Muscle of leg (tissue), 11 donors: ENCODE results near the gene SIK2. TPM values are rescaled to one million over a fixed set of nuclear protein-coding genes. Genes with fewer than 3 reads are reported as not detected.

Experiments
- DNase-seq: peaks from one replicate; pipeline ENCODE4 v3.0.0; 2013
- H3K27ac ChIP-seq: one replicate; pipeline ENCODE4 v1.5.1; 2013; ENCODE audit warnings: mild to moderate bottlenecking, low read length, control low read depth
- H3K27me3 ChIP-seq: one replicate; pipeline ENCODE4 v1.6.1; 2013; ENCODE audit warnings: low read length; ENCODE audit not compliant: control insufficient read depth, insufficient read depth
- H3K36me3 ChIP-seq: one replicate; pipeline ENCODE4 v1.6.1; 2013; ENCODE audit warnings: low read length; ENCODE audit not compliant: control insufficient read depth, insufficient read depth
- H3K4me1 ChIP-seq: one replicate; pipeline ENCODE4 v1.6.1; 2013; ENCODE audit warnings: low read length; ENCODE audit not compliant: control insufficient read depth, insufficient read depth
- H3K4me3 ChIP-seq: one replicate; pipeline ENCODE4 v1.5.1; 2013; ENCODE audit warnings: low read length, control low read depth
- H3K9me3 ChIP-seq: replicated peaks from 2 replicates; pipeline ENCODE4 v1.6.1; 2013; ENCODE audit warnings: low read depth, low read length; ENCODE audit not compliant: control insufficient read depth
- WGBS: methylation state at CpG from one replicate; pipeline ENCODE4 v1.1.5; 2013; ENCODE audit warnings: missing lambda C conversion rate; ENCODE audit not compliant: insufficient coverage; 5-methylcytosine and 5-hydroxymethylcytosine counted together
- polyA plus RNA-seq, 8 donors: library from polyadenylated mRNA; unstranded; fragments of 120-200 nt; gene quantifications; one replicate each; pipeline versions ENCODE4 v1.2.1 to v1.2.3, GENCODE V29; 2013; ENCODE audit warnings: inconsistent platforms in 1 of 8, low replicate concordance in 1 of 8; ENCODE audit not compliant: insufficient read length in 8 of 8, insufficient read depth in 1 of 8
- total RNA-seq: library from RNA; stranded (reverse); fragments of 120-200 nt; gene quantifications from one replicate; pipeline ENCODE4 v1.2.4, GENCODE V29; 2013

SIK2 gene
- total and polyA plus RNA-seq, 9 donors: 14.9 to 27.4 (median 23.2) TPM

DNA sequence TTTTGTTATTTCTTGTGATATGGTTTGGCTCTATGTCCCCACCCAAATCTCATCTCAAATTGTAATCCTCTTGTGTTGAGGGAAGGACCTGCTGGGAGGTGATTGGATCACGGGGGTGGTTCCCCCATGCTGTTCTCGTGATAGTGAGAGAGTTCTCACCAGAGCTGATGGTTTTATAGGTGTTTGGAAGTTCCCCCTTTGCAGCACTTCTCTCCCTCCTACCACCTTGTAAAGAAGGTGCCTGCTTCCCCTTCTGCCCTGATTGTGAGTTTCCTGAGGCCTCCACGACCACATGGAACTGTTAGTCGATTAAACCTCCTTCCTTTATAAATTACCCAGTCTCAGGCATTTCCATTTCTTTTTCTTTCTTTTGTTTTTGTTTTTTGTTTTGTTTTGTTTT is 24.4 kb upstream of the SIK2 start:
- WGBS: 40% methylated on average over 1 of the region's 4 CpGs
- Histone ChIP-seq H3K27me3 (no peaks in the 10 kb centered on the region), H3K4me1 (peaks cover 5% of the 10 kb centered on the region), H3K36me3 (no peaks in the 10 kb centered on the region), H3K4me3 (no peak overlapping the region), H3K27ac (no peak overlapping the region), H3K9me3 (no peaks in the 10 kb centered on the region)
- no peak for DNase-seq

DNA sequence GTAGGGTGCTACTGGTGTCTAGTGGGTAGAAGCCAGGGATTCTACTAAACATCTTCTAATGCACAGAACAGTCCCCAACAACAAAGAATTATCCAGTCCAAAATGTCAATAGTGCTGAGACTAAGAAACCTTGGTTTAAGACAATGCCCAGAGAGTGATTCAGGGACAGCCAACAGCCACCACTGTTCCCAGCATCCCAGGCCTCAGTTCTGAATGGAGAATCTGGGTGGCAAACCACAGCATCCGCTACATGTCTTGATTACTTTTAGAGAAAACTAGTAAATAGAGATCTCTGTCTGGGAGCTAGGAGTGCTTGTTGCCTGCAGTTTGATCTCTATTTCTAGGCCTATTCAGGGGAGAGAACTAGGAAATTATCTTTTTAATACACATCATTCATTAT is 20.9 kb upstream of the SIK2 start:
- Histone ChIP-seq H3K4me1 (no peaks in the 10 kb centered on the region), H3K9me3 (no peaks in the 10 kb centered on the region), H3K27ac (no peak overlapping the region), H3K4me3 (no peak overlapping the region), H3K27me3 (no peaks in the 10 kb centered on the region), H3K36me3 (no peaks in the 10 kb centered on the region)
- whole genome bisulfite sequencing: no CpG with 5 or more reads among the region's 1 CpG
- no peak for DNase-seq

- no peaks in the 10 kb centered on the region for H3K36me3 ChIP-seq
- H3K4me1 ChIP-seq: no peaks in the 10 kb centered on the region
- DNase-seq: no peak
- no peak overlapping the region for H3K4me3 ChIP-seq
- H3K27ac ChIP-seq: no peak overlapping the region
- H3K27me3 ChIP-seq: no peaks in the 10 kb centered on the region
- no peaks in the 10 kb centered on the region for H3K9me3 ChIP-seq
These were observed 20.1 kb upstream of the SIK2 start for GRCh38 chr11:111582163-111582562.

- Histone ChIP-seq H3K27me3 (no peaks in the 10 kb centered on the region), H3K9me3 (no peaks in the 10 kb centered on the region), H3K36me3 (no peaks in the 10 kb centered on the region), H3K4me1 (no peaks in the 10 kb centered on the region), H3K27ac (no peak overlapping the region), H3K4me3 (no peak overlapping the region)
- DNase-seq: no peak
- no CpG with 5 or more reads among the region's 4 CpGs for WGBS
These were observed 19.4 kb upstream of the SIK2 start for GRCh38 chr11:111582881-111583280.

- DNase-seq: no peak
- Histone ChIP-seq H3K27ac (no peak overlapping the region), H3K4me1 (no peaks in the 10 kb centered on the region), H3K4me3 (no peak overlapping the region), H3K36me3 (no peaks in the 10 kb centered on the region), H3K27me3 (no peaks in the 10 kb centered on the region), H3K9me3 (no peaks in the 10 kb centered on the region)
- no CpG with 5 or more reads among the region's 2 CpGs for WGBS
These were observed 16.9 kb upstream of the SIK2 start for GRCh38 chr11:111585371-111585770.

DNA sequence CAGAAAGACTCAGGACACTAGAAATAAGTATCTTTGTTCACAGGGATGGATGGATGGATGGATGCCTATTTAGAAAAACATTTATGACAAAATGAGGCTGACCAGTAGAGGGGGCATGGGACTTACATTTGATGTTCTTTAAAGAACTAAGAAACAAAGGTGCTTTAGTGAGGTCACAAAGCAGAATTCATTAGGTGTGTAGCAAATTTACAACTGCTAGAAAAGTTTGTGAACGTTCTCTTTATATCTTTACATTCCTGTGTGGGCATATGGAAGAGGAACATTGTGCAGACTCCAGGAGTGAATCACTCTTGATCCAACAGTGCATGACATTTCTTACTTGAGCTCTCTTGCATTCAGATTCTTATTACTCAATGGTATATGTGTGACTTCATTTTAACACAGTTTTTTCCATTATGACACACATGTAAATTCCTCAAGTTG is 15.8 kb upstream of the SIK2 start:
- Histone ChIP-seq H3K27ac (no peak overlapping the region), H3K27me3 (peaks cover 2% of the 10 kb centered on the region), H3K9me3 (no peaks in the 10 kb centered on the region), H3K36me3 (no peaks in the 10 kb centered on the region), H3K4me1 (no peaks in the 10 kb centered on the region), H3K4me3 (no peak overlapping the region)
- no CpG with 5 or more reads among the region's 1 CpG for WGBS
- DNase-seq: peak; percentile 71

DNA sequence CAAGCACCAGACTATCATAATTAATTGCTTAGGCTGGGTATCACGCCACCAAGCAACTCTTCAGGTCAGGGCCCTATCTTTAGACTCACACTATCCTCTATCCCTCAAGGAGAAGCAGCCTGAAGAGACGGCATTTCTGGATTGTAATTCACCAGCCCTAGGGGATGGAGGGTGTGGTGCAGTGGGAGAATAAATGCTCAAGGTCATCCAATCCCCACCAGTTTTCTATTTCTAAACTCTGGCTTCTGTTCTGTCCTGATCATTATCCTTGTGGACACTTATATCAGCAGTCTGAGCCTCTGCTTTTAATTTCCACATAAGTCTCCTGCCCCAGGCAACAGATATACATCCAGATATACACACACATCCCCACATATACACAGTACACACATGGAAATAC is 13.1 kb upstream of the SIK2 start:
- H3K27ac ChIP-seq: no peak overlapping the region
- no peak for DNase-seq
- H3K4me3 ChIP-seq: no peak overlapping the region
- H3K27me3 ChIP-seq: peaks cover 2% of the 10 kb centered on the region
- WGBS: no CpG with 5 or more reads among the region's 2 CpGs
- H3K4me1 ChIP-seq: no peaks in the 10 kb centered on the region
- no peaks in the 10 kb centered on the region for H3K9me3 ChIP-seq
- H3K36me3 ChIP-seq: no peaks in the 10 kb centered on the region

GRCh38 chr11:111589886-111590499 is 12.3 kb upstream of the SIK2 start:
- peaks cover 2% of the 10 kb centered on the region for H3K27me3 ChIP-seq
- no peak overlapping the region for H3K27ac ChIP-seq
- H3K4me1 ChIP-seq: no peaks in the 10 kb centered on the region
- no CpG with 5 or more reads among the region's 5 CpGs for WGBS
- H3K4me3 ChIP-seq: no peak overlapping the region
- no peaks in the 10 kb centered on the region for H3K9me3 ChIP-seq
- no peaks in the 10 kb centered on the region for H3K36me3 ChIP-seq
- peak; percentile 61 for DNase-seq

DNA sequence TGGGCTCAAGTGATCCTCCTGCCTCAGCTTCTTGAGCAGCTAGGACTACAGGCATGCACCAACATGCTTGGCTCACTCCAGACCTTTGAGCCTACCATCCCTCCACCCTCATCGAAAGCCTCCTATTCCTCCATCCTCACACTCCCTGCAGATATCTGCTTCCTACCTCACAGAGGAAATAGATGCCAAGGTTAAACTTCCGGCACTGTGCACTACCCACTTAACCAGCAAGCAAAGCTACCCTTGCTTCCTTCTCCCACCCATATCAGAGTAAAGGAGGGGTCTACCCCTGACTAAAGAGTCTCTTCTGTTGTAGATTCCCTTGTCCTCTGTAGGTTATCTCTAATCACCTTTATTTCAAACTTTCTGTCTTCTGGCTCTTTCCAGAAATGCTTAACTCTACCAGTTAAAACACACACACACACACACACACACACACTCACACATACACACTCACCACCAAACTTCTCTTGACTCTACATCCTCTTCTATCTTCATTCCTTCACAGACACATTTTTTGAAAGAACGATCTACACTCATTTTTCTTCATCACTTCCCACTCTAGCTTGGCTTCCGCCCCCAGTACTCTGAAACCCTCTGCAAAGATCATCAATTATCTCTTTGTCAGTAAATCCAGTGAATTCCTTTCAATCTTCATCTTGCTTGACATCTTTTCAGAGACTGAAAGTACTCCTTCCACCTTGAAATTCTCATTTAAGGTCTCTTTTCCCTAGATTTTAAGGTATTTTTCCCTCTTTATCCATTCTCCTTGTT is 10.9 kb upstream of the SIK2 start:
- DNase-seq: no peak
- H3K4me1 ChIP-seq: no peaks in the 10 kb centered on the region
- no peak overlapping the region for H3K27ac ChIP-seq
- peaks cover 2% of the 10 kb centered on the region for H3K27me3 ChIP-seq
- no peak overlapping the region for H3K4me3 ChIP-seq
- no peaks in the 10 kb centered on the region for H3K9me3 ChIP-seq
- no peaks in the 10 kb centered on the region for H3K36me3 ChIP-seq
- WGBS: 81% methylated on average over 3 of the region's 4 CpGs

DNA sequence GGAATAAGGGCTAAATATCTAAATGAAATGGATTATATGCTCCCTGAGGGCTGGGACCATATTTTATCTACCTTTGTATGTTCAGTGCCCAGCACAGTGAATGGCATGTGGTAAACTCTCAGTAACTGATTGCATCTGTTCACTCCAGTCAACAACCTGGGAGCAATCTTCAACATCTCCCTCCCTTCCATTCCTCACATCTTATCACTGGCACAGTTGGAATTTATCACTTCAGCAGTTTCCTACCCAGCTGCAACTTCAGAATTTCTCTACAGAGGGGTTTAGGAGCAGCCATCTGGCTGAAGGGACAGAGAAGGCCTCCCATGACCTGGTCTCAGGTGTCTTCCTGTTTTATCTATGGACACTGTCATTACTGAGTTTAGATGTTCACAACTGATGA is 9.8 kb upstream of the SIK2 start:
- no peak for DNase-seq
- no peak overlapping the region for H3K4me3 ChIP-seq
- H3K36me3 ChIP-seq: no peaks in the 10 kb centered on the region
- no peaks in the 10 kb centered on the region for H3K9me3 ChIP-seq
- peaks cover 2% of the 10 kb centered on the region for H3K27me3 ChIP-seq
- no peaks in the 10 kb centered on the region for H3K4me1 ChIP-seq
- no peak overlapping the region for H3K27ac ChIP-seq
